ENCODE data around the gene TSPAN14.

Gene TSPAN14

DNA sequence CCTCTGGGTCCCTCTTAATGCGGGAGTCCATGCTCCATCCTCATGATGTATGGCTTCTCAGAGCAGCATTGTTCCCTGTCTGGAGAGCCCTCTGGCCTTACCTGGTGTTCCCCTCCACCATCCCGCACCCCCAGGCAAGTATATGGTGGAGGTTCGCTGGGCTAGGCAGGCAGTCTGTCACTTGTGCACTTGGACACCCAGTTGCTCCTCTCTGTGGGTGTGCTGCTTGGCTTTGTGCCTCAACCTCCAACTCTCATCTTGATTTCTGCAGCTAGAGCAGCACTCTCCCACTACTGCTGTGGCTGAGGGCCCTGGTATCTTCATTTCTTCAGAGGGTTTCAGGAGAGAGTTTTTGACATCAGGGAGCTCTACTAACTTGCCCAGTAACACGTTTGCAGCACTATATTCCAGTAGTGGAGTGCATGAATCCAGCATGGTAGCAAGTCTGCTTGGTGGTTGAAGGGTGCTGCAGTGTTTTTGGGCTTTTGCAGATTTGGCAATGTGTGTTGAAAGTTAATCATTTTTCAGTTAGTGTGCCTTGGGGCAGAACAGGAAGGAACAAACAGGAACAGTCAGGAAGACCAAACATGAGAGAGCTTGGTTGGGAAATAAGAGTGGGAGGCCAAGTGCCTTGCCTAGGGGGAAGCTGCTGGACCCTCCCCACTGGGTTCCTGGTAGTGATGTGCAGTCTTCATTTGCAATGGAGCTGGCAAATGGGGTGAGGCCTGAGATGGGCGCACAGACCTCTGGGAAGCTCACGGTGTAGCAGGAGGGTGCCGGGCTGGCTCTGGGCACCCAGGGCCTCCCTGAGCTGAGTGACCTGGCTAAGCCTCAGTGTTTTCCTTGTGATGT is 37.4 kb downstream of the TSPAN14 start:
- Histone ChIP-seq H3K4me3 (ENCODE audit: extremely low read depth, insufficient read depth, low read length, poor library complexity, severe bottlenecking) (no peak overlapping the region), H3K4me1 (ENCODE audit: control insufficient read depth, insufficient read depth, low read length, poor library complexity, severe bottlenecking) (peaks cover 5% of the 10 kb centered on the region), H3K36me3 (ENCODE audit: control insufficient read depth, insufficient read depth, low read length) (peaks cover 80% of the 10 kb centered on the region), H3K27ac (ENCODE audit: low read depth, low read length, severe bottlenecking) (no peak overlapping the region), H3K9me3 (ENCODE audit: control insufficient read depth, low read length) (no peaks in the 10 kb centered on the region)
- WGBS, 2 experiments (ENCODE audit: insufficient coverage in 2 of 2): 92 to 93% methylated on average over 3 to 7 of the region's 7 CpGs

DNA sequence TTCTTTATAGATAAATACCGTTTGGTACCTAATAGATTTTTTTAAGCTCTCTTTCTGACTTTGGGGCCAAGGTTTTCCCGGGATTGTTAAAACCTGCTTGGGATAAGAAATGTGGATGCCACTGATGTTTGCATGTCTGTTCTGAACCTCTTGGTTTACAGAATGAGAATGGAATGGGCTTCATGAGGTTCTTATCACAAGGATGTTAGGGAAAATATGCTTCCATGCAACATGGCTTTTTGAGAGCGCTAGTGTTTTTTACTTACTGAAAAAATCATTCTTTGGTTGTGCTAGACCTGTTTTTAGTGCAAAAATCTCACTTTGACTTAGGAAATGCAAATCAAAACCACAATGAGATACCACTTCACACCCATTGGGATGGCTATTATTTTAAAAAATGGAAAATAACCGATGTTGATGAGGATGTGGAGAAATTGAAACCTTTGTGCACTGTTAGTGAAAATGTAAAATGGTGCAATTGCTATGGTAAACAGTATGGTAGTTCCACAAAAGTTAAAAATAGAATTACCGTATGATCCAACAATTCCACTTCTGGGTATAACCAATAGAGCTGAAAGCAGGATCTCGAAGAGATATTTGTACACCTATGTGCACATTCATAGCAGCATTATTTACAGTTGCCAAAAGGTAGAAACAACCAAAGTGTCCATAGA is 38.9 kb downstream of the TSPAN14 start:
- H3K27ac ChIP-seq (ENCODE audit: low read depth, low read length, severe bottlenecking): no peak overlapping the region
- 86 to 94% methylated on average over 2 of the region's 6 CpGs for WGBS, 2 experiments (ENCODE audit: insufficient coverage in 2 of 2)
- H3K36me3 ChIP-seq (ENCODE audit: control insufficient read depth, insufficient read depth, low read length): peaks cover 79% of the 10 kb centered on the region
- no peaks in the 10 kb centered on the region for H3K9me3 ChIP-seq (ENCODE audit: control insufficient read depth, low read length)
- H3K4me3 ChIP-seq (ENCODE audit: extremely low read depth, insufficient read depth, low read length, poor library complexity, severe bottlenecking): no peak overlapping the region
- H3K4me1 ChIP-seq (ENCODE audit: control insufficient read depth, insufficient read depth, low read length, poor library complexity, severe bottlenecking): peaks cover 11% of the 10 kb centered on the region

DNA sequence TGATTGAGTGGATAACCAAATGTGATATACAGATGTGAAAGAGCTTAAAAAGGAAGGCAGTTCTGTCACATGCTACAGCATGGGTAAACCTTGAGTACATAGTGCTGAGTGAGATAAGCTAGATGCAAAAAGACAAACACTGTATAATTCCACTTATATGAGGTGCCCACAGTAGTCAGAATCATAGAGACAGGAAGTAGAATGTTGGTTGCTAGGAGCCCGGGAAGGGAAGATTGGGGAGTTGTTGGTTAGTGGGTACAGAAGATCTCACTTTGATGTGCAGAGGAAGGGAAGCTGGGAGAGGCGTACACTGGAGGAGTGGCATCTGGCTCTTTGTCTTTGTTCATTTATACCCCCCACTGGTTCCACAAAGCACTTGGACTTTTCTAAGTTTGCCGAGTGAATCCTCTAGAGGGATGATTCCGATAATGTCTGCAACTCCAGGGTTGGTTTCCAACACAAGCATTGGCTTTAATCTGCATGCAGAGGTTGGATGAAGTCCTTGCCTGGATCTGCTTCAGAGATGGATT is 39.5 kb downstream of the TSPAN14 start:
- Histone ChIP-seq H3K9me3 (ENCODE audit: control insufficient read depth, low read length) (no peaks in the 10 kb centered on the region), H3K4me1 (ENCODE audit: control insufficient read depth, insufficient read depth, low read length, poor library complexity, severe bottlenecking) (peaks cover 15% of the 10 kb centered on the region), H3K4me3 (ENCODE audit: extremely low read depth, insufficient read depth, low read length, poor library complexity, severe bottlenecking) (no peak overlapping the region), H3K36me3 (ENCODE audit: control insufficient read depth, insufficient read depth, low read length) (peaks cover 73% of the 10 kb centered on the region), H3K27ac (ENCODE audit: low read depth, low read length, severe bottlenecking) (peak overlapping the region; percentile 24)
- WGBS, 2 experiments (ENCODE audit: insufficient coverage in 2 of 2): 70 to 71% methylated on average over 1 to 2 of the region's 4 CpGs

DNA sequence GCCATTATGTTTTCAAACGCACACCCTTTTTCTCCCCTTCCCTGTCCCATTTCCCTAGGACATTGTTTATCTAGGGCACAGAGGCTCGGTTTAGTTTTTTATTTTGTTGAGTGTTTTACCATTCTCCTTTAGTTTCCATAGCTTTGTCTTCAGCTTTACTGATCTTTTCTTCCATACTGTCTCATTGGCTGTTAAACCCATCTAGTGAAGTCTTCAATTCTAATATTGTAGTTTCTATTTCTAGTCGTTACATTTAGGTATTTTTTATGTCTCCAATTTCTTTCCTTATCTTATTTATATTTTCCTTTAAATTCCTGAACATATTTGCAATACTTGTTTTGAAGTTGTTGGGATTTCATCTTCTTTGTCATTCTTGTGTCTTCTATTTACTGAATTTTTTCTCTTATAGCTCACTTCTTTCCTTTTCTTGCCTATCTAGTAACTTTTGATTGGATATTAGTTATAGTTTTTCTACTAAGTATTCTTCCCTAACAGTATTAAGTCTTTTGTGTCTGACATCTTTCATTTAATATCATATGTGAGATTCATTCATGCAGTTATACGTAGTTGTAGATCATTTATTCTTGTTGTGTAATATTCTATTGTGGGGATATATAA is 42.6 kb downstream of the TSPAN14 start:
- WGBS, 2 experiments (ENCODE audit: insufficient coverage in 2 of 2): 100% methylated on average over 1 of the region's 4 CpGs; no CpG with 5 or more reads in 1 of the 2 experiments
- Histone ChIP-seq H3K9me3 (ENCODE audit: control insufficient read depth, low read length) (no peaks in the 10 kb centered on the region), H3K4me3 (ENCODE audit: extremely low read depth, insufficient read depth, low read length, poor library complexity, severe bottlenecking) (no peak overlapping the region), H3K4me1 (ENCODE audit: control insufficient read depth, insufficient read depth, low read length, poor library complexity, severe bottlenecking) (peaks cover 43% of the 10 kb centered on the region), H3K27ac (ENCODE audit: low read depth, low read length, severe bottlenecking) (no peak overlapping the region), H3K36me3 (ENCODE audit: control insufficient read depth, insufficient read depth, low read length) (peaks cover 55% of the 10 kb centered on the region)

DNA sequence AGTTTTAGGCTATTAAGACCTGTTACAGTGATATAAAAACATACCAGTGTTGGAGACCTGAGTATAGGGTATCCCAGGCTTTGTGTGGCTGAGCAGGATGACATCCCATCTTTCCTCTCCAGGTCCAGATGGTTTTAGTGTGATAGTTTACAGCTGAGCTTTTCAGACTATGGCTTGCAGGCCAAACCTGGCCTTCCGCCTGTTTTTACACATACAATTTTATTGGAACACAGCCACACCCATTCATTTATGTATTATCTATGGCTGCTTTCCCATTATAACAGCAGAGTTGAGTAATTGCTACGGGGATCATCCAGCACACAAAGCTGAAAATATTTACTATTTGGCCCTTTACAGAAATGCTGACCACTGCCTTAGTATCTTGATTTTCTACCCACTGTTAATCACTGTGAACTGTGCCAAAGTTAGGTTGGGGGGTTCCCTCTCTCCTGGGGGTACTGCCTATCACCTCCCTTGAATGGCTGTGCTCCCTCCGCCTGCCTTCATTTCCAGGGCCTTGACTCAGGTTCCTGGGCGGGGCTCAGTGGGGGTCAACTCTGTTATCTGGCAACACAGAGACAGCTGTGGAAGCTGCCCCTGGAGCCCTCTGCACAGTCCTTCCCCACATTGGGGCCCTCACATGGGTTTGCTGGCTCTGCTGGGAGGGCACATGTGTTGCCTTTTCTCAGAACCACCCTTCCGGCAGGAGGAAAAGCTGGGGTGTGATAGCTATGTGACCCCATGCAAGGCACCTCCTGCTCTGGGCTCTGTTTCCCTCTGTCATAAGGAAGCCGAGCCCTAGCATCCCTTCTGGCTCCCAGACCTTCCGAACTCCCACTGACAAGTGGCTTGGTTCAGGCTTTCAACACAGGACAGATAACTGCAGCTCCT is 43.3 kb downstream of the TSPAN14 start:
- peaks cover 47% of the 10 kb centered on the region for H3K36me3 ChIP-seq (ENCODE audit: control insufficient read depth, insufficient read depth, low read length)
- H3K27ac ChIP-seq (ENCODE audit: low read depth, low read length, severe bottlenecking): peak overlapping the region; percentile 47
- H3K9me3 ChIP-seq (ENCODE audit: control insufficient read depth, low read length): no peaks in the 10 kb centered on the region
- WGBS, 2 experiments (ENCODE audit: insufficient coverage in 2 of 2): 89 to 94% methylated on average over 5 of the region's 7 CpGs
- H3K4me1 ChIP-seq (ENCODE audit: control insufficient read depth, insufficient read depth, low read length, poor library complexity, severe bottlenecking): peaks cover 51% of the 10 kb centered on the region
- H3K4me3 ChIP-seq (ENCODE audit: extremely low read depth, insufficient read depth, low read length, poor library complexity, severe bottlenecking): no peak overlapping the region

DNA sequence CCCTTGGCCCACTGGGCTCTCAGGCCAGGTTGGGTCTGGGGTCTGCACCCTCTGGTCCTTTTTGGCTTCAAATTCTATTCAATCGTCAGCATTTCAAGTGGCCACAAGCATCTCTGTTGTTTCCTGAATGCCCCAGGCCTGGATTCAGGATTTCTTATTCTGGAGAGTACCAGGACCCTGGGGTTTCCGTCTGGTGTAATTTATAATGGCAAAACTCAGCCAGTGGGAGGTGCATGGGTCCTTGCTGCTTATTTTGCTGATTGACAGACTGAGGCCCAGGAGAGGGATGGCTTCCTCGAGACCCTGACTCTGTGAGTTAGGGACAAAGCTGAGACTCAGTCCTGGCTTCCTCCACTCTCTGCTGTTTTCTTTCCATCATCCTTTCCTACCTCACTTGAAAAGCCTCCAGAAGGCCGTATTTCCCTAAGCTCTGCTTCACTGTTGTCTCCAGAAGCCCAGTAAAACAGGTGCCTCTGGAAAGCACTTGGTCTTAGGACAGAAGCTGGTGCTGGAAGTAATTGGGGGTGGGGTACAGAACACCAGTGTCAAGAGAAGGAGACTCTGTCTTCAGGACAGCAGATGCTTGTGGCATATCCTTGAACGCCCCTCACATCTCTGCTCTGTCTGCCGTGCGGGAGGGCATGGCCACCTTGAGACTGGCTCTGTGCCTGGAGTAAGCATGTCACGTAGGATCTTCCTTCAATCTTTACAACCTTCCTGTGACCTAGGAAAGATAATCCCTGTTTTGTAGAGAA is 44.1 kb downstream of the TSPAN14 start:
- Histone ChIP-seq H3K36me3 (ENCODE audit: control insufficient read depth, insufficient read depth, low read length) (peaks cover 42% of the 10 kb centered on the region), H3K4me1 (ENCODE audit: control insufficient read depth, insufficient read depth, low read length, poor library complexity, severe bottlenecking) (peaks cover 59% of the 10 kb centered on the region)
- WGBS, 2 experiments (ENCODE audit: insufficient coverage in 2 of 2): 86 to 92% methylated on average over 8 of the region's 8 CpGs

DNA sequence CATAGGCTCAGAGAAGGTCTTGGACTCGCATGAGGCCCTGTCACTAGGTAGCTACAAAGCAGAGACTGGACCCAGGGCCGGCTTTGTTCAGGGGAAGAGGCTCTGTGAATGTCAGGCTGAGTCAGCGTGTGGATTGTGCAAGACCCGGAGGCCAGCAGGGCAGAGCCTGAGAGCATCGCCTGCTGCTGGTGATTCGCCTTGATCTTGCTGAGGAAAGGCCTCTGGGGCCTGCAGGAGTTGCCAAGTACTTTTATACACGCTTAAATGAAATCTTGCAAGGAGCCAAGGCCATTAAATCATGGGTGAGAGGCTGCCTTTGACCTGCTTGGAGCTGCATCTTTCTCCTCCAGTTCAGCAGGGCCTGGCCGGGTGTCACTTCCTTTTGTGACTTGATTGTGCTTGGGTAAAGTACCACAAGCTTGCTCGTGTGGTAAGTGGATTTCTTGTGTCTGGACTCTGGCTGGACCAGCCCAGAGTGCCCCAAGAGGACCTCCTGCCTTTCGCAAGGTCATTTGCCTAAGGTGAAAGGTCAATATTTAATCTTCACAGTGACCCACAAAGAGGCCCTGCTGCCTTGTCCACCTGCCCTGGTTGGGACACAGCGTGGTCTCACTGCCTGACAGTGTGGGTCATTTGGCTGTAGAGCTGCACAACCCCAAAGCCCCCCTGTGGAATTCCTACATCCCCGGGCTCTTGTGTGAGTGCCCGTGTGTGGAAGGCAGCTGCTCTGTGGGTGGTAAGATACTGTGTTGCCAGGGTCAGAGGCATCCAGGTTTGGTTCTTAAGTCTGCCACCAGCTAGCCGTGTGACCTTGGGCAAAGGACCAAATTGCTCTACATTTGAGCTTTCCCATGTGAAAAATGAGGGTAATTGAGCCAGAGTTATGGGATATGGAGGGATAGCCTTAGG is 45.0 kb downstream of the TSPAN14 start:
- 74 to 80% methylated on average over 9 to 13 of the region's 14 CpGs for WGBS, 2 experiments (ENCODE audit: insufficient coverage in 2 of 2)
- H3K36me3 ChIP-seq (ENCODE audit: control insufficient read depth, insufficient read depth, low read length): peaks cover 34% of the 10 kb centered on the region
- H3K4me3 ChIP-seq (ENCODE audit: extremely low read depth, insufficient read depth, low read length, poor library complexity, severe bottlenecking): no peak overlapping the region
- peak overlapping the region; percentile 91 for H3K27ac ChIP-seq (ENCODE audit: low read depth, low read length, severe bottlenecking)
- no peaks in the 10 kb centered on the region for H3K9me3 ChIP-seq (ENCODE audit: control insufficient read depth, low read length)
- H3K4me1 ChIP-seq (ENCODE audit: control insufficient read depth, insufficient read depth, low read length, poor library complexity, severe bottlenecking): peaks cover 67% of the 10 kb centered on the region

More for the DNA sequence above, 44.1 kb downstream of the TSPAN14 start:
- H3K9me3 ChIP-seq (ENCODE audit: control insufficient read depth, low read length): no peaks in the 10 kb centered on the region
- peak overlapping the region; percentile 91 for H3K27ac ChIP-seq (ENCODE audit: low read depth, low read length, severe bottlenecking)
- no peak overlapping the region for H3K4me3 ChIP-seq (ENCODE audit: extremely low read depth, insufficient read depth, low read length, poor library complexity, severe bottlenecking)

DNA sequence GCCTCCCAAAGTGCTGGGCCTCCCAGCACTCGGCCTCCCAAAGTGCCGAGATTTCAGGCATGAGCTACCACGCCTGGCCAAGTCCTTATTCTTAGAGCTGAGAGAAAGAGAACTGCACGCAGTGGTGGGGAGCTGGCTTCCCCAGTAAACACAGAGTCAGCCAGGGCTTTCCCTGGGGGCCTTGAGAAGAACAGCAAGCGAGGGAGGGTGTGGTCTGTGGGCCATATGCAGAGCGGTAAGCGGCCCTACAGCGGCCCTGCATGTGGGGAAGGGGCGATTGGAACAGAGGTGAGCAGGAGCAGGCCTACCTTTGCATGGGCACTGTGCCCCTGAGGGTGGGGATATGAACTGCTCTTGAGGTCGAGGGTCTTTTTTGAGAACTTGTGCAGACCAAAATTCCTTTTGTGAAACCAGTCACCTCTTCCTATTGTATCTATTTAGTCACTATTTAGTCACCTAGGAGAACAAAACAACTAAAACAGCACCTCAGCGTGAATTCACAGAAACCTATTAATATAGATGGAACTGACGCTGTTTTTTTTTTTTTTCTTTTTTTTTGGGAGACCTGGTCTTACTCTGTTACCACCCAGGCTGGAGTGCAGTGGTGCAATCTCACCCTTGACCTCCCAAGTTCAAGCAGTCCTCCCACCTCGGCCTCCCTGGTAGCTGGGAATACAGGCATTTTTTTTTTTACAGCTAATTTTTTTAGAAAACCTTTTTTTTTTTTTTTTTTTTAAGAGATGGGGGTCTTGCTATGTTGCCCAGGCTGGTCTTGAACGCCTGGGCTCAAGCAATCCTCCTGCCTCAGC is 46.7 kb downstream of the TSPAN14 start:
- Histone ChIP-seq H3K27ac (ENCODE audit: low read depth, low read length, severe bottlenecking) (no peak overlapping the region), H3K4me1 (ENCODE audit: control insufficient read depth, insufficient read depth, low read length, poor library complexity, severe bottlenecking) (peaks cover 84% of the 10 kb centered on the region)

More for the DNA sequence above, 46.7 kb downstream of the TSPAN14 start:
- Histone ChIP-seq H3K4me3 (ENCODE audit: extremely low read depth, insufficient read depth, low read length, poor library complexity, severe bottlenecking) (no peak overlapping the region), H3K9me3 (ENCODE audit: control insufficient read depth, low read length) (no peaks in the 10 kb centered on the region), H3K36me3 (ENCODE audit: control insufficient read depth, insufficient read depth, low read length) (peaks cover 17% of the 10 kb centered on the region)
- WGBS, 2 experiments (ENCODE audit: insufficient coverage in 2 of 2): 95% methylated on average over 8 to 9 of the region's 14 CpGs
